Psoas muscle (tissue), 8 donors: ENCODE results near the gene RSPO1. TPM values are rescaled to one million over a fixed set of nuclear protein-coding genes. Genes with fewer than 3 reads are reported as not detected.
"Not testable (repeated sequence)": the region's sequence is repeated elsewhere in the genome, so short reads cannot be mapped to it uniquely, and the experiment has no call there.

Experiments used
- ATAC-seq, 4 donors: fragments of 200-7000 bp; cut with Tn5 transposase; one replicate each; pipeline ENCODE4 v1.9.1; 2020; ENCODE audit warnings: moderate library complexity in 3 of 4, mild to moderate bottlenecking in 2 of 4
- DNase-seq, 2 donors: peaks; one replicate each; pipeline ENCODE4 v3.0.0-alpha.2; 2020
- H3K27ac ChIP-seq: fragments of 200-600 bp; one replicate; pipeline ENCODE4 v1.8.0; 2022
- H3K27me3 ChIP-seq, 3 donors: fragments of 200-600 bp in 1 of 3; one replicate each; pipeline versions ENCODE4 v1.6.1 to v1.8.0; 2013 to 2022; ENCODE audit warnings: low read length in 2 of 3, mild to moderate bottlenecking in 2 of 3, moderate library complexity in 1 of 3; ENCODE audit not compliant: insufficient read depth in 3 of 3
- H3K36me3 ChIP-seq, 2 donors: fragments of 200-600 bp in 1 of 2; one replicate each; pipeline versions ENCODE4 v1.6.1 to v1.8.0; 2013 to 2022; ENCODE audit warnings: low read depth in 1 of 2, mild to moderate bottlenecking in 1 of 2, moderate library complexity in 1 of 2; ENCODE audit not compliant: insufficient read depth in 1 of 2
- H3K4me1 ChIP-seq: fragments of 200-600 bp; one replicate; pipeline ENCODE4 v1.8.0; 2022
- H3K4me3 ChIP-seq: fragments of 200-600 bp; one replicate; pipeline ENCODE4 v1.8.0; 2022; ENCODE audit warnings: mild to moderate bottlenecking
- H3K9me3 ChIP-seq: fragments of 200-600 bp; one replicate; pipeline ENCODE4 v1.8.0; 2022
- WGBS, 3 donors: extraction: QIAGEN DNeasy Blood & Tissue Kit; methylation state at CpG; one replicate each; pipeline versions ENCODE4 v1.1.6 to v1.1.7; 2013; 5-methylcytosine and 5-hydroxymethylcytosine counted together
- intact Hi-C, 2 donors: fragments of 100-400 bp; cut with DNase I; formaldehyde crosslinking; loops; one replicate each; pipeline versions ENCODE4 v1.11.0 to v1.14.2; 2022
- polyA plus RNA-seq, 3 donors: library from polyadenylated mRNA; stranded (reverse); fragments of 200-250 nt; gene quantifications; one replicate each; pipeline ENCODE4 v1.2.3, GENCODE V29; 2013
- total RNA-seq, 4 donors: library from RNA; stranded (reverse); fragmentation: NEBNext Ultra II Directional in 2 of 4; extraction: Animal tissue kit (Norgen Biotek cat#: 25700) in 2 of 4; gene quantifications; one replicate each; pipeline versions ENCODE4 v1.2.1 to v1.2.4, GENCODE V29; 2021 to 2023
- TF ChIP-seq, protein P1 (sequence below): fragments of 200-600 bp; IDR thresholded peaks from one replicate; pipeline ENCODE4 v1.8.0; 2022; ENCODE audit warnings: antibody characterized with exemption
- donor health status: healthy with polysubstance abuse.
- donor health status: DM: no; HTN: no; CAD: no; lungs with moderate emphysema.
- donor health status: Bipolar disorder and iron deficiency.
- donor health status: healthy.
- donor health status: DM: yes; HTN: yes; CAD: no.
- donor health status: DM: no; HTN: no; CAD: no.
- donor health status: DM: no; HTN: no; CAD: no.
- donor health status: DM: yes; HTN: yes; CAD: no.

RSPO1 gene
- total and polyA plus RNA-seq, 7 donors, result 0.01 TPM; not detected in 6

DNA sequence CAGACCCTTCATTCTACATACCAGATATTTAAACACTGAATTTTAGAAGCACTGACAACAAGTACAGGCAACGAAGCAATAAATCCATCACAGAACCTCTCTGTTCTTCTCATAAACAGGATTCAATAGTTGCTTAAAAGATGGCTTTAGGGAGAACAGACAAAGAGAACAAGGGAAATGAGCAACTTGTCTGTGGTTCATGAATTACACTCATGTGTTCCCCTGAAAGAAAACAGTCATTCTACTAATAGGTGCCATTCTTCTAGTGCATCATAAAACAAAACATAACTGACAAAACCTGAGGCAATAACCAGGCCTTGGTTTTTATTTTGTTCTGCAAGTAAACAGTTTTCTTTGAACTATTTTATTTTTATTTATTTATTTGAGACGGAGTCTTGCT lies 45.8 kb downstream of the RSPO1 start:
- 89 to 96% (median 93%) methylated on average over 2 of the region's 2 CpGs for WGBS, 3 donors
- TF ChIP-seq, protein P1, sequence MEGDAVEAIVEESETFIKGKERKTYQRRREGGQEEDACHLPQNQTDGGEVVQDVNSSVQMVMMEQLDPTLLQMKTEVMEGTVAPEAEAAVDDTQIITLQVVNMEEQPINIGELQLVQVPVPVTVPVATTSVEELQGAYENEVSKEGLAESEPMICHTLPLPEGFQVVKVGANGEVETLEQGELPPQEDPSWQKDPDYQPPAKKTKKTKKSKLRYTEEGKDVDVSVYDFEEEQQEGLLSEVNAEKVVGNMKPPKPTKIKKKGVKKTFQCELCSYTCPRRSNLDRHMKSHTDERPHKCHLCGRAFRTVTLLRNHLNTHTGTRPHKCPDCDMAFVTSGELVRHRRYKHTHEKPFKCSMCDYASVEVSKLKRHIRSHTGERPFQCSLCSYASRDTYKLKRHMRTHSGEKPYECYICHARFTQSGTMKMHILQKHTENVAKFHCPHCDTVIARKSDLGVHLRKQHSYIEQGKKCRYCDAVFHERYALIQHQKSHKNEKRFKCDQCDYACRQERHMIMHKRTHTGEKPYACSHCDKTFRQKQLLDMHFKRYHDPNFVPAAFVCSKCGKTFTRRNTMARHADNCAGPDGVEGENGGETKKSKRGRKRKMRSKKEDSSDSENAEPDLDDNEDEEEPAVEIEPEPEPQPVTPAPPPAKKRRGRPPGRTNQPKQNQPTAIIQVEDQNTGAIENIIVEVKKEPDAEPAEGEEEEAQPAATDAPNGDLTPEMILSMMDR, result no peak
- Histone ChIP-seq H3K36me3 (peaks cover 28 to 97% of the 10 kb centered on the region in 2 donors), H3K27me3 (no peaks in the 10 kb centered on the region), H3K27ac (no peak overlapping the region), H3K9me3 (no peaks in the 10 kb centered on the region), H3K4me3 (no peak overlapping the region), H3K4me1 (no peaks in the 10 kb centered on the region)
- intact Hi-C loops, result no loop called here
- ATAC-seq (no peak), DNase-seq (no peak)

DNA sequence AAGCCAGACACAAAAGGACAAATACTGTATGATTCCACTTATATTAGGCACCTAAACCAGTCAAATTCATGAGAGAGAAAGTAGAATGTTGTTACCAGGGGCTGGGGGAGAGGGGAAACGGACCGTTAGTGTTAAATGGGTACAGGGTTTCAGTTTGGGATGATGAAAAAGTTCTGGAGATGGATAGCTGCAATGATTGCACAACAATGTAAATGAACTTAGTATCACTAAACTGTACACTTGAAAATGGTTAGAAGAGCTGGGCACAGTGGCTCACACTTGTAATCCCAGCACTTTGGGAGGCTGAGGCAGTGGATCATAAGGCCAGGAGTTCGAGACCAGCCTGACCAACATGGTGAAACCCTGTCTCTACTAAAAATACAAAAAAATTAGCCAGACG lies 50.1 kb downstream of the RSPO1 start:
- H3K4me1 ChIP-seq, H3K27me3 ChIP-seq, H3K4me3 ChIP-seq, H3K9me3 ChIP-seq, H3K27ac ChIP-seq, intact Hi-C loops, DNase-seq, ATAC-seq: not testable (repeated sequence)
- peaks cover 23 to 100% of the 10 kb centered on the region in 2 donors for H3K36me3 ChIP-seq
- 84 to 96% (median 86%) methylated on average over 4 of the region's 4 CpGs for WGBS, 3 donors

DNA sequence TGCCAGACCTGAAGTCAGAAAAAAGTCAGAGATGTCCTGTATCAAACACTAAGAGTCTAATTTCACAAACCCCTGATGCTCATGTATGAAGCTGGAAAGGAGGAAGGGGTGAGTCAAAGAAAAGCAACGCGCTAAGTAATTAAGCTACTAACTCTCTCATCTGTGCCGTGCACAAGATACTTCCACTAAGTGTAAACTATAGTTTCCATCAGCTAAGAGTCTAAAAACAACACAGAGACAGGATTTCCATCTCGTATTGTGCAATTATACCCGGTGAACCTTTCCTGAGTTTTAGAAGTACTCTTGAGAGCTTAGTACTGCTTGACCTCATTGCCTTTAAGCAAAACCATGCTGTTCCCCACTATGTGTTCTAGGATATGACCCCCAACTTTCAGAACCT lies 59.0 kb downstream of the RSPO1 start:
- DNase-seq, result no peak
- H3K9me3 ChIP-seq, result no peaks in the 10 kb centered on the region
- H3K27me3 ChIP-seq, result no peaks in the 10 kb centered on the region
- TF ChIP-seq, protein P1, result no peak
- peaks cover 26 to 99% of the 10 kb centered on the region in 2 donors for H3K36me3 ChIP-seq
- peaks cover 9% of the 10 kb centered on the region for H3K4me1 ChIP-seq
- 89 to 98% (median 95%) methylated on average over 5 of the region's 5 CpGs for WGBS, 3 donors
- ATAC-seq, result no peak
- intact Hi-C loops, result no loop called here
- H3K27ac ChIP-seq, result peak overlapping the region; percentile 39
- H3K4me3 ChIP-seq, result no peak overlapping the region

DNA sequence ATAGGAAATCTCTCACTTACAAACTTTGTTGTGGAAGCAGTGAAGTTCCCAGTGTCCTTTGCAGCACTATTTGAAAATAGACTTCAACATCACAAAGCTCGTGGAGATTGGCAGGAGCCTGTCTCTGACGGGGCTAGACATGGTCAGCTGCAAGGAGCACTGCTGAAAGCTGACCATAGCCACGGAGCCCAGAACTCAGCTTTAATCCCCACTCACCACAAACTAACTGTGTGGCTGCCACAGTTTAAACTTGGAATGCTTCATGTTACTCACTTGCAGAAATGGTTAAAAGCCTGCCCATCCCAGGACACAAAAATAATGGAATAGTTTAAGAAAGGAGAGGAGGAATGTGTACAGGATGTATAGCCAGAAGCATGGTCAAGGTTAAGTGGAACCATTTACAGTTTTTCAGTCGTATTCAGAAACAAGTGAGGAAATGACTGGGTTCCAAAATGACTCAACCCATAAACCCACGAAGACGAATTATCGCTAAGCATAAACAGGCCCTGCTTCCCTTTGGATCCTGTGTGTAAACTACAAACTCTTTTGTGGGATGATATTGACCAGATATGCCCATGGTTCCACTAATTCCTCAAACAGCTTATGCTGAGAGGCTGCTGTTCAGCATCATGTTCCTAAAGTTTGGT lies 59.7 kb downstream of the RSPO1 start:
- Histone ChIP-seq H3K27ac (no peak overlapping the region), H3K27me3 (no peaks in the 10 kb centered on the region), H3K36me3 (peaks cover 28 to 99% of the 10 kb centered on the region in 2 donors), H3K4me1 (peaks cover 9% of the 10 kb centered on the region), H3K4me3 (no peak overlapping the region), H3K9me3 (no peaks in the 10 kb centered on the region)
- DNase-seq, result no peak
- WGBS, 3 donors, result 86 to 88% (median 87%) methylated on average over 7 of the region's 7 CpGs
- intact Hi-C loops, result no loop called here
- ATAC-seq, result no peak
- TF ChIP-seq, protein P1, result no peak

DNA sequence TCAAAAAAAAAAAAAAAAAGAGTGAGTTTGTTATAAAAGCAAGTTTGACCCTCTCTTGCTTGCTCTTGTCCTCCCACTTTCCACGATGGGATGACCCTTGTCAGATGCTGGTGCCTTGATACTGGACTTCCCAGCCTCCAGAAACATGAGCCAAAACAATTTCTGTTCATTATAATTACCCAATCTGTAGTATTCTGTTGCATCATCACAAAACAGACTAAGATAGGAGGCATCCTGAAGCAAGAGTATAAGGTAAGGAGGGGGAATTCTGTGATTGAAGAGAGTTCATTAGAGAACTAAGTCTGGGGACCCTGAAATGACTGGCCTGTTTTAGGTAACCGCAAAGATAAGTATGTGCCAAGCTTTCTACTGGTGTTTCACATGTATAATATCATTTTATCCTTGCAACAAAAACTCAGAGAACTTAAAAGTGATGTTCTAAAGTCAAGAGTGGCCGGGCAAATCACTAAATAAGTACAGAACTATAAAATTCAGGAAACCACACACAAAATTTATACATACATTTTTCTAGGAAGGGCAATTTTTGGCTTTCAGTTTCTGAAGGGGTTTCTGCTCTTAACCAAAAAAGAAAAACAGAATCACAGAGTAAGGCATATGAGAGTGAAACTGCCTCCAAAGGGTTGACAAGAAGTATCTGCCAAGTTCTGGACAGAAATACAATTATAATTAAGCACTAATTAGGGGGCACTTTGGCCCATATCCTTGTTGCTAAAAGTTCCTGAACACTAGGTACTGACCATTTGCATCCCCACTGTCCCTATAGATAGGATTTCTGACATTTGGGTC lies 64.0 kb downstream of the RSPO1 start:
- Histone ChIP-seq H3K9me3 (no peaks in the 10 kb centered on the region), H3K36me3 (peaks cover 39 to 100% of the 10 kb centered on the region in 2 donors), H3K4me3 (no peak overlapping the region), H3K27me3 (no peaks in the 10 kb centered on the region), H3K4me1 (no peaks in the 10 kb centered on the region), H3K27ac (no peak overlapping the region)
- 92 to 96% (median 94%) methylated on average over 3 of the region's 3 CpGs for WGBS, 3 donors
- ATAC-seq (no peak), DNase-seq (no peak)
- intact Hi-C loops, result no loop called here
- TF ChIP-seq, protein P1, result no peak
